DND-41 (cell line): Measurements from ENCODE around the gene SRCAP.

Source experiments
- ATAC-seq: fragments of 200-7000 bp; cut with Tn5 transposase; 3 replicates; pipeline ENCODE4 v1.9.1; 2021; ENCODE audit warnings: low read depth; ENCODE audit not compliant: insufficient read depth
- DNase-seq: peaks from one replicate; pipeline ENCODE4 v3.0.0-alpha.2; 2020
- H2AFZ ChIP-seq: 2 replicates; pipeline ENCODE4 v1.6.0; 2012; ENCODE audit warnings: low read depth, low read length
- H3K27ac ChIP-seq: 2 replicates; pipeline ENCODE4 v1.5.1; 2012; ENCODE audit warnings: low read length, inconsistent platforms
- H3K27me3 ChIP-seq: fragments of 200-600 bp; sonication (generic); 2 replicates; pipeline ENCODE4 v1.6.0; 2012; ENCODE audit warnings: low read length, mild to moderate bottlenecking, inconsistent platforms; ENCODE audit not compliant: insufficient read depth, poor library complexity
- H3K36me3 ChIP-seq: 2 replicates; pipeline ENCODE4 v1.5.1; 2012; ENCODE audit warnings: low read length, inconsistent platforms; ENCODE audit not compliant: insufficient read depth
- H3K4me1 ChIP-seq: 2 replicates; pipeline ENCODE4 v1.5.1; 2012; ENCODE audit warnings: mild to moderate bottlenecking, low read length; ENCODE audit not compliant: insufficient read depth
- H3K4me2 ChIP-seq: 2 replicates; pipeline ENCODE4 v1.6.0; 2012; ENCODE audit warnings: mild to moderate bottlenecking, moderate library complexity, low read length, inconsistent platforms; ENCODE audit not compliant: insufficient read depth
- H3K4me3 ChIP-seq, 2 experiments: fragments of 200-600 bp in 1 of 2; shearing (Covaris generic) in 1 of 2; 2 replicates each; pipeline ENCODE4 v1.5.1; 2012 to 2016; ENCODE audit warnings: inconsistent platforms in 2 of 2, low read length in 2 of 2, mild to moderate bottlenecking in 2 of 2, low read depth in 1 of 2, moderate library complexity in 1 of 2
- H3K79me2 ChIP-seq: 2 replicates; pipeline ENCODE4 v1.6.0; 2012; ENCODE audit warnings: low read length, inconsistent platforms; ENCODE audit not compliant: insufficient read depth
- H3K9ac ChIP-seq: 2 replicates; pipeline ENCODE4 v1.6.0; 2012; ENCODE audit warnings: low read depth, mild to moderate bottlenecking, inconsistent platforms, low read length, moderate library complexity
- H3K9me3 ChIP-seq: 2 replicates; pipeline ENCODE4 v1.5.1; 2012; ENCODE audit warnings: low read length, moderate library complexity, mild to moderate bottlenecking, inconsistent platforms; ENCODE audit not compliant: insufficient read depth, severe bottlenecking
- H4K20me1 ChIP-seq: 2 replicates; pipeline ENCODE4 v1.6.0; 2012; ENCODE audit warnings: low read length; ENCODE audit not compliant: insufficient read depth
- EZH2 ChIP-seq: IDR thresholded peaks from 3 replicates; pipeline ENCODE4 v1.6.1; 2012; ENCODE audit warnings: borderline replicate concordance, low read depth, mild to moderate bottlenecking, moderate library complexity, low read length, inconsistent platforms; ENCODE audit not compliant: severe bottlenecking
- TF ChIP-seq, protein P1 (sequence below): IDR thresholded peaks from 2 replicates; pipeline ENCODE4 v1.5.1; 2012; ENCODE audit warnings: borderline replicate concordance, low read length, moderate library complexity, mild to moderate bottlenecking; ENCODE audit not compliant: poor library complexity, severe bottlenecking; ENCODE audit errors: extremely low read depth

SRCAP gene

DNA sequence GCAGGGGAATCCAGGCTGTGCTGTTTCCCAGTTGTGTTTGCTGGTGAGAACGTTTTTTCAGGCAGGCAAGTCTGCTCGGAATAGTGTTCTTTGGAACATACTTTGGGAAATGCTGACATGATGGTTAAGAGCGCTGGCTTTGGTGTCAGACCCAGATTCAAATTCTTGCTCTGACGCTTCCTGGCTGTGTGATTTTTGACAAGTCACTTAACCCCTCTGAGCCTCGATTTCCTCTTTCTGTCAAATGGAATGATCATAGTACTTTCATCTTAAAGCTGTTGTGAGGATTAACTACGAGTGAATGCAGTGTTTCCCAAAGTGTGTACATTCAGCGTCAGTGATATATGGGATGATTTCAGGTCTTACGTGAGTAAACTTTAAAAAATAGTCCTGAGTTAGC lies 35.9 kb upstream of the SRCAP start:
- H4K20me1 ChIP-seq: peaks cover 52% of the 10 kb centered on the region
- H3K79me2 ChIP-seq: peaks cover 51% of the 10 kb centered on the region
- TF ChIP-seq EZH2: no peak
- TF ChIP-seq, protein P1, sequence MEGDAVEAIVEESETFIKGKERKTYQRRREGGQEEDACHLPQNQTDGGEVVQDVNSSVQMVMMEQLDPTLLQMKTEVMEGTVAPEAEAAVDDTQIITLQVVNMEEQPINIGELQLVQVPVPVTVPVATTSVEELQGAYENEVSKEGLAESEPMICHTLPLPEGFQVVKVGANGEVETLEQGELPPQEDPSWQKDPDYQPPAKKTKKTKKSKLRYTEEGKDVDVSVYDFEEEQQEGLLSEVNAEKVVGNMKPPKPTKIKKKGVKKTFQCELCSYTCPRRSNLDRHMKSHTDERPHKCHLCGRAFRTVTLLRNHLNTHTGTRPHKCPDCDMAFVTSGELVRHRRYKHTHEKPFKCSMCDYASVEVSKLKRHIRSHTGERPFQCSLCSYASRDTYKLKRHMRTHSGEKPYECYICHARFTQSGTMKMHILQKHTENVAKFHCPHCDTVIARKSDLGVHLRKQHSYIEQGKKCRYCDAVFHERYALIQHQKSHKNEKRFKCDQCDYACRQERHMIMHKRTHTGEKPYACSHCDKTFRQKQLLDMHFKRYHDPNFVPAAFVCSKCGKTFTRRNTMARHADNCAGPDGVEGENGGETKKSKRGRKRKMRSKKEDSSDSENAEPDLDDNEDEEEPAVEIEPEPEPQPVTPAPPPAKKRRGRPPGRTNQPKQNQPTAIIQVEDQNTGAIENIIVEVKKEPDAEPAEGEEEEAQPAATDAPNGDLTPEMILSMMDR: no peak
- no peak overlapping the region for H2AFZ ChIP-seq
- no peak for ATAC-seq
- peak overlapping the region; percentile 28 for H3K4me2 ChIP-seq
- H3K27me3 ChIP-seq: no peaks in the 10 kb centered on the region
- no peak overlapping the region for H3K4me3 ChIP-seq
- no peaks in the 10 kb centered on the region for H3K9me3 ChIP-seq
- H3K4me1 ChIP-seq: peaks cover 40% of the 10 kb centered on the region
- H3K27ac ChIP-seq: no peak overlapping the region
- no peak for DNase-seq
- H3K36me3 ChIP-seq: peaks cover 81% of the 10 kb centered on the region
- 0 out of 2 replicates have a peak overlapping the region, but pooled peaks have one; percentile 0 for H3K9ac ChIP-seq

DNA sequence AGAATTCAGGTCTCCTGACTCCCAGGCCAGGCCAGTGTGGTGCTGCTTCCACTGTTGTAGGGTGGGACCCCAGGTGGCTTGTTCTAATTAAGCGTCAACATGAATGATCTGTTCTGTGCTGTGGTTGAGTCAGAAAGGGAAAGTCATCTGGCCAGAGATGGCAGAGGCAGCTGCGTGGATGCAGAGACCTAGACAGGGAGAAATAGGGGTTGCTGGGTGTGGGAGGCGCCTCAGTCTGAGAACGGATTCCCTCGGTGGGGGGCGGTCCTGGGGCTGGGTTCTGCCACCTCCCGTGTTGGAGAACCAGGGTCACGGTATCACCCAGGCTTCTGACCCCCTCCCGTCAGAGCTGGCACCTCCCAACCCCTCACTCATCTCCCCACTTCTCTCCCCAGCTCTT lies 35.2 kb upstream of the SRCAP start:
- no peak for ATAC-seq
- Histone ChIP-seq H3K27ac (no peak overlapping the region), H3K9me3 (no peaks in the 10 kb centered on the region), H4K20me1 (peaks cover 52% of the 10 kb centered on the region), H3K27me3 (no peaks in the 10 kb centered on the region), H3K4me2 (peak overlapping the region; percentile 31), H3K4me1 (peaks cover 40% of the 10 kb centered on the region), H3K36me3 (peaks cover 89% of the 10 kb centered on the region), H2AFZ (no peak overlapping the region), H3K79me2 (peaks cover 51% of the 10 kb centered on the region), H3K4me3 (no peak overlapping the region), H3K9ac (0 out of 2 replicates have a peak overlapping the region, but pooled peaks have one; percentile 0)
- no peak for TF ChIP-seq EZH2
- TF ChIP-seq, protein P1: no peak
- no peak for DNase-seq

DNA sequence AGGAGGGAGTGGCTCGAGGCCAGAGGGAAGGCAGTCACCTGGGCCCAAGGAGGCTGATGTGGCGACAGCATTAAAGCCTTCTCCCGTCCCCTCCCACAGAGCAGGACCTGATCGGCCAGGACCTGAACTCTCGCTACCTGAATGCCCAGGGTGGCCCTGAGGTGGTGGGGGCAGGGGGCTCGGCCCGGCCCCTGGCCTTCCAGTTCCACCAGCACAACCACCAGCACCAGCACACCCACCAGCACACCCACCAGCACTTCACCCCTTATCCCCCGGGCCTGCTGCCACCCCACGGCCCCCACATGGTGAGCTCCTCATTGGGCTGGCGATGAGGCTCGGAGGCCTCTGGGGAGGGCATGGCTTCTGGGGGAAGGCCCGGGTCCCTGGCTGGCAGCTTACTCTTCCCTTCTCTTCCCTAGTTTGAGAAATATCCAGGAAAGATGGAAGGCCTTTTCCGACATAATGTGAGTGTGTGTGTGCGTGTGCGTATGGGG lies 34.3 kb upstream of the SRCAP start:
- no peak overlapping the region for H2AFZ ChIP-seq
- ATAC-seq (no peak), DNase-seq (no peak)
- H4K20me1 ChIP-seq: peaks cover 52% of the 10 kb centered on the region
- no peak for TF ChIP-seq EZH2
- TF ChIP-seq, protein P1: no peak
- H3K27me3 ChIP-seq: no peaks in the 10 kb centered on the region
- H3K79me2 ChIP-seq: peaks cover 43% of the 10 kb centered on the region
- no peak overlapping the region for H3K4me3 ChIP-seq
- H3K27ac ChIP-seq: no peak overlapping the region
- H3K4me1 ChIP-seq: peaks cover 40% of the 10 kb centered on the region
- no peaks in the 10 kb centered on the region for H3K9me3 ChIP-seq
- H3K4me2 ChIP-seq: no peak overlapping the region
- no peak overlapping the region for H3K9ac ChIP-seq
- H3K36me3 ChIP-seq: peaks cover 91% of the 10 kb centered on the region

DNA sequence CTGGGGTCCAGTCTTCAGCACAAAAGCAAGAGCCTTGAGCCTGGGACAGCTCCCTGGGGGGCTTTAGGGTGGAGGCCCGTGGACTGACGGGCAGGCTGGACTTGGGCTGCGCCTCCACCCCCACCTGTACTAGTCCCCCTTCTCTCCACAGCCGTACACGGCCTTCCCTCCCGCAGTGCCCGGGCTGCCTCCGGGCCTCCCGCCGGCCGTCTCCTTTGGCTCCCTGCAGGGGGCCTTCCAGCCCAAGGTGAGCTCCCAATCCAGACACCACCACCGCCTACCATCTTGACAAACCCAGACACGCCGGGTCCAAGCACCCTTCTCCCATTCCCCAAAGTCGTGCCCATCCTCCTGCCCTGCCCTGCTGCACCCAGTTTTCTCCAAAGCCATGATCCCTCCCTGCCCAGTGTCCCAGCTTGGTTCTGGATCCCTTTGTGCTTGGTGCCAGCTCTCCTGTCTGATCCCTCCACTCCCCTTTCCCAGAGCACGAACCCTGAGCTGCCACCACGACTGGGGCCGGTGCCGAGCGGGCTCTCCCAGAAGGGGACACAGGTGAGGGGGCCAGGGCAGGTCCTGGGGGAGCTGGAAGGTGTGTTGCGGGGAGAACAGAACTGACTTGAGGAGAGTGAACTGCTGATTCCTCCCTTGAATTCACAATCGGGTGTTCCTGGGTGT lies 33.7 kb upstream of the SRCAP start:
- TF ChIP-seq, protein P1: no peak
- no peak for TF ChIP-seq EZH2
- Histone ChIP-seq H2AFZ (no peak overlapping the region), H3K9me3 (no peaks in the 10 kb centered on the region), H3K4me3 (no peak overlapping the region), H3K79me2 (peaks cover 37% of the 10 kb centered on the region), H3K36me3 (peaks cover 91% of the 10 kb centered on the region), H3K4me2 (no peak overlapping the region), H3K27ac (no peak overlapping the region), H3K9ac (no peak overlapping the region), H3K27me3 (no peaks in the 10 kb centered on the region), H3K4me1 (peaks cover 35% of the 10 kb centered on the region), H4K20me1 (peaks cover 48% of the 10 kb centered on the region)
- DNase-seq (no peak), ATAC-seq (no peak)
